Astrocyte of the spinal cord (primary cell): ENCODE measurements around the gene ABI3.

Experiments
- DNase-seq: peaks from one replicate; pipeline ENCODE4 v3.0.0; 2011; ENCODE audit warnings: low read depth, low spot score
- H3K4me3 ChIP-seq: 2 replicates; pipeline ENCODE4 v1.5.1; 2011; ENCODE audit warnings: low read depth, mild to moderate bottlenecking, low read length, moderate library complexity
- CTCF ChIP-seq: IDR thresholded peaks from 2 replicates; pipeline ENCODE4 v1.5.1; 2012; ENCODE audit warnings: low read depth, mild to moderate bottlenecking, low read length, inconsistent platforms
- in situ Hi-C: cut with HindIII; loops from 2 replicates; pipeline ENCODE4 v1.10.0; 2017; ENCODE audit warnings: low sequenced_read_pairs

ABI3 gene

GRCh38 chr17:49209061-49209571 lies 1.4 kb upstream of the ABI3 start:
- H3K4me3 ChIP-seq, result no peak overlapping the region
- no peak for DNase-seq
- in situ Hi-C loops, result no loop called here
- no peak for TF ChIP-seq CTCF

- H3K4me3 ChIP-seq, result no peak overlapping the region
- in situ Hi-C loops, result no loop called here
- no peak for DNase-seq
- TF ChIP-seq CTCF, result no peak
Observed at GRCh38 chr17:49213399-49213798, 2.9 kb downstream of the ABI3 start.

- in situ Hi-C loops, result no loop called here
- H3K4me3 ChIP-seq, result no peak overlapping the region
- DNase-seq, result no peak
Observed at GRCh38 chr17:49213847-49214246, 3.3 kb downstream of the ABI3 start.

GRCh38 chr17:49214676-49215360 lies 4.3 kb downstream of the ABI3 start:
- in situ Hi-C loops, result no loop called here
- TF ChIP-seq CTCF, result no peak
- H3K4me3 ChIP-seq, result no peak overlapping the region
- DNase-seq, result no peak

More at GRCh38 chr17:49213847-49214246, 3.3 kb downstream of the ABI3 start:
- no peak for TF ChIP-seq CTCF

DNA sequence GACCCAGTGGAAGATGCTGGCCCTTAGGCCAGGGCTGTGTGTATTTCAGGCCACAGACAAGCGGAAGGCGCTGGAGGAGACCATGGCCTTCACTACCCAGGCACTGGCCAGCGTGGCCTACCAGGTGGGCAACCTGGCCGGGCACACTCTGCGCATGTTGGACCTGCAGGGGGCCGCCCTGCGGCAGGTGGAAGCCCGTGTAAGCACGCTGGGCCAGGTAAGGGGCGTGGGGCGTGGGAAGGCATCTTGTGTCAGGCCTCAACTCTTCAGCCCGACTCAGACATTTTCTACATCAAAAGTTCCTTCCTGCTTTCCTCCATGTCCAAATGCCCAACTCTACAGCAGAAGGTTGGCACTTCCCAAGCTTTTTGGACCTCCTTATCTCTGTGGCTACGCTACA lies 6.0 kb downstream of the ABI3 start:
- no peak for DNase-seq
- no peak for TF ChIP-seq CTCF

GRCh38 chr17:49216953-49217650 lies 6.6 kb downstream of the ABI3 start:
- in situ Hi-C loops, result no loop called here
- no peak for TF ChIP-seq CTCF
- H3K4me3 ChIP-seq, result no peak overlapping the region

More for the DNA sequence above, 6.0 kb downstream of the ABI3 start:
- no peak overlapping the region for H3K4me3 ChIP-seq
- in situ Hi-C loops, result no loop called here

More at GRCh38 chr17:49216953-49217650, 6.6 kb downstream of the ABI3 start:
- DNase-seq, result no peak
